HS-5 (cell line): ENCODE results near the gene ANXA5.

Experiments used
- DNase-seq: peaks from one replicate; pipeline ENCODE4 v3.0.0-alpha.2; 2012; ENCODE audit warnings: low read depth

ANXA5 gene

DNA sequence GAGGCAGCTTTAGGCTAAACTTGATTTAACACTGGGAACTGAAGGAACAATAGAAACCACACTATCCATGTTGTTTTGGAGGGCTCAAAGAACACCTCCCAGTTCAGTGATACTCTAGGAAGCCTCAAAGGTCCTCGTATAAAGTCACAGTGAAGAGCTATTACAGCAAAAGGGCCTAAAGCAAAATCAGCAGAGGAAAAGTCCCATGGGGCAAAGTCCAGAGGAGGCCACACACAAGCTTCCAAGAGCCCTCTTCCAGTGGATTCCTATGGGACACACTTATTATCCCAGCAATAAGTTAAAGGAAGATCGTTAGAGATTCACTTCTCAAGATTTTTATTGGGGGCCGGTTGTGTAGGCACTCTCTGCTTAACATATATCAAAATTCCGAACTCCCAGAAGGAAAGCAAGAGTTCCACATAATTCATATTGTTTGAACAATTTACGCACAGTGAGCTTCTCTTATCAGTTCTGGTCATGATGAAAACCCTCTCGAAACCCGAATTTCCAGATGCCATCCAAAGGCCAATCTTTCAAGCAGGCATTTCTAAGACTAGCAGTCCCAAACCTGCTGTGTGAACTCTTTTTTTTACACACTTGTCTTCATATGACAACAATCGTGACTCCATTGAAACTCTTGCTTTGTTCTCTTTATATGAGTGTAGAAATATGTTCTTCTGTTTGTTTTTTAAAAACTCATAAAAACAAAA lies 53.7 kb downstream of the ANXA5 start:
- no peak for DNase-seq

DNA sequence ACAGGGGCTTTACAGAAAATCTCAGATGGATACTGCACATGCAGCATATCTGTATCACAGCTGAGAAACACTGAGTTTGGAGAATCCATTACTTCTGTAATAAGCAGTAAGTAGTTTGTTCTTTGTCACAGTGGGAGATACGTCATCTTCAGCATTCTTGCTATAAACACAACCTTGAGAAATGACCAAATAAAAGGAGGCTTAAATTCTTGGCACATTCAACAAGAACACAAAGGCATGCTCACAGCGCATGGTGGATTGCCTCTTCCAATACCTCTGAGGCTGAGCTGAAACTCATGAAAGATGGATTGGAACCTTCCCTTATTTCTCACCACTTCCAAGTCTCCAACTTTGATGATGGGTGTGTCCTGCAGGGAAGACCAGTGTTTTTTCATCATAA lies 54.5 kb downstream of the ANXA5 start:
- no peak for DNase-seq

DNA sequence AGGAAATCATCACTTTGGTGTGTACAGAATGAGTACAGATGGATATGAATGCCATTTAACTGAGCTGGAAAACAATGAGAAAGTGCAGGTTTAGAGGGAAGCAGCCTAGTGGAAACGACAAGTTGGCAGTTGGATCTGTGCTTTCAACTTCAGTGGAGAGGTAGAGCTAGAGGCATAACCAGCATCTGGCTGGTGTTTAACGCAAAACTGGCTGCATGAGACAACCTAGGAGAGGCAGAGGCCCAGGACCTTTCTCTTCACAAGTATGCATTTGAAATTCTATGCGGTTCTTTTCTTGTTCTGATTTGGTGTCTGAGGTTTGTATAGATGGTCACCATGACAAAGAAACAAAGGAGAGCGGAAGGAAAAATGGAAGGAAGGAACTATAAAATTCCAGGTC lies 63.1 kb downstream of the ANXA5 start:
- DNase-seq, result no peak

DNA sequence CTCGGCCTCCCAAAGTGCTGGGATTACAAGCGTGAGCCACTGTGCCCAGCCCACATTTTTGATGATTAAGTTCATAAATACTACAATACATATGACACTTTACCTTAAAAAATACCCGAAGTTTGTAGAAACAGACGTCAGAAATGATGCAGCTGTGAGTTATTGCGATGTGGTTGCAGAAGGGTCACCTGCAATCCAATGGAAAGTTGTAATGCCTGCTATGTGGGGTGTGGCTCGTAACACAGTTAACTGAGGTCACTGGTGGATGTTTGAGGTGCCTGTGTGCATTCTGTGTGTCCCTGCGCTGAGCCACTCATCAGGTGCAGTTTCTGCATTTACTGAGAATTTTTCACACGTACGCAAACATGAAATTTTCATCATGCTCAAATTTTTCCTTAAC lies 64.1 kb downstream of the ANXA5 start:
- no peak for DNase-seq
